Activated naive CD4-positive, alpha-beta T cell treated with anti-CD3 and anti-CD28 coated beads for 36 hours (primary cell): ENCODE data around the gene PCGF2. TPM values are rescaled to one million over a fixed set of nuclear protein-coding genes. Genes with fewer than 3 reads are reported as not detected.

Source experiments
- CTCF ChIA-PET: fragments of 350-600 bp; sonication (Branson Sonifier 250); formaldehyde crosslinking; loops from one replicate; lab custom pipeline; 2021; ENCODE audit warnings: antibody characterized with exemption; lab: Charles Lee
- DNase-seq: peaks from one replicate; pipeline ENCODE4 v3.0.0-alpha.2; 2020
- H3K27ac Mint-ChIP-seq: one replicate; pipeline ENCODE4 v1.8.0; 2021; ENCODE audit warnings: mild to moderate bottlenecking, mixed read lengths
- H3K27me3 Mint-ChIP-seq: one replicate; pipeline ENCODE4 v1.8.0; 2021; ENCODE audit warnings: low read depth, mixed read lengths
- H3K36me3 Mint-ChIP-seq: one replicate; pipeline ENCODE4 v1.8.0; 2021; ENCODE audit warnings: low read depth, mixed read lengths
- H3K4me1 Mint-ChIP-seq: one replicate; pipeline ENCODE4 v1.8.0; 2021; ENCODE audit warnings: low read depth, mixed read lengths
- H3K4me3 Mint-ChIP-seq: one replicate; pipeline ENCODE4 v1.8.0; 2021; ENCODE audit warnings: mild to moderate bottlenecking, moderate library complexity, mixed read lengths
- H3K9me3 Mint-ChIP-seq: one replicate; pipeline ENCODE4 v1.8.0; 2021; ENCODE audit warnings: mixed read lengths
- intact Hi-C: fragments of 100-400 bp; cut with micrococcal nuclease; formaldehyde crosslinking; loops from one replicate; pipeline ENCODE4 v1.15.1; 2023
- microRNA-seq: library from miRNA; unstranded; fragments of <30 nt; microRNA quantifications from one replicate; pipeline ENCODE4 v1.2.0, GENCODE V29; 2022; ENCODE audit warnings: borderline microRNAs expressed, borderline replicate concordance
- total RNA-seq, 2 experiments: library from RNA; stranded (reverse); gene quantifications; one replicate each; pipeline ENCODE4 v1.2.3, GENCODE V29; 2021

Gene PCGF2
- total RNA-seq, 2 experiments from 2014 or later: 1.2 TPM

DNA sequence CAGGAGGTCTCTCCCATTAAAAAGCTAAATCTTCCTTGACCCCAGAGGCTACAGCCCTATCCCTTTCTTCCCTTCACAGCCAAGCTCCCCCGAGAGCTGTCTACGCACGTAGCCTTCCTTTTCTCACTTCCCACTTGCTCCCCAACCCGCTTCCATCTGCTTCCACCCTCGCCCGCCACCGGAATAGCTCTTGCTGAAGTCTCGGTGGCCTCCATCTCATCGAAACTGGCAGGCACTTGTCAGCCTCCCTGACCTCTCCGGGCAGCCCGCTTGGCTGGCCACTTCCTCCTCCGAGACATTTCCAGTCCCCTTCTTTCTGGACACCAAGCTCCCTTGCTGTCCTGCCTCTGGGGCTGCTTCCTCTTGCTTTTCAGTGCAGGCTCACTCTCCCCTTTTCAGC lies 62.6 kb downstream of the PCGF2 start:
- CTCF ChIA-PET: no interaction called here
- Mint-ChIP-seq H3K36me3 (no peaks in the 10 kb centered on the region), H3K27ac (no peak overlapping the region), H3K9me3 (no peaks in the 10 kb centered on the region), H3K27me3 (no peaks in the 10 kb centered on the region), H3K4me3 (no peak overlapping the region), H3K4me1 (no peaks in the 10 kb centered on the region)
- intact Hi-C loops: no loop called here
- DNase-seq: no peak

Small RNAs within 50 kb of the gene (microRNA-seq; reads per million reads assigned to microRNA genes)
- gene MIR4726 (3.8 reads per million), gene MIR4734 (2.2 reads per million)

Other genes with a start within 250 kb of the PCGF2 start
- under 1 TPM; 0.67 to 0.94 TPM for gene SRCIN1, start 142.4 kb downstream of the PCGF2 start, total RNA-seq
- 10 to 100 TPM; 17.6 to 19.2 TPM for gene EPOP, start 73.4 kb downstream of the PCGF2 start, total RNA-seq
- gene MLLT6, start 43.1 kb downstream of the PCGF2 start, total RNA-seq: 100 to 1,000 TPM; 170 to 177 TPM
- 10 to 100 TPM; 35.1 to 35.8 TPM for gene CISD3, start 18.0 kb downstream of the PCGF2 start, total RNA-seq
- 100 to 1,000 TPM; 368 to 369 TPM for gene PSMB3, start 4.4 kb upstream of the PCGF2 start, total RNA-seq
- 10 to 100 TPM; 30.1 to 33.4 TPM for gene PIP4K2B, start 51.2 kb upstream of the PCGF2 start, total RNA-seq
- 10 to 100 TPM; 18.6 to 21.9 TPM for gene CWC25, start 77.0 kb upstream of the PCGF2 start, total RNA-seq
- 1,000 to 10,000 TPM; 2,241 to 2,332 TPM for gene RPL23, start 105.4 kb upstream of the PCGF2 start, total RNA-seq
- 100 to 1,000 TPM; 105 to 113 TPM for gene LASP1, start 121.7 kb upstream of the PCGF2 start, total RNA-seq
- under 1 TPM; 0.14 to 0.15 TPM for gene FBXO47, start 219.1 kb upstream of the PCGF2 start, total RNA-seq